ENCODE data around the gene KLHL9. TPM values are rescaled to one million over a fixed set of nuclear protein-coding genes. Genes with fewer than 3 reads are reported as not detected.

The KLHL9 gene
- total RNA-seq, 1 experiment from 2014 or later: 18.2 TPM

GRCh38 chr9:21383627-21384026 lies 48.4 kb upstream of the KLHL9 start:
- Histone ChIP-seq H3T11ph (ENCODE audit: low read length) (no peak overlapping the region), H4K5ac (ENCODE audit: insufficient read length, low read depth, low read length) (no peak overlapping the region), H4K8ac (replicated peaks; ENCODE audit: insufficient read length, low read depth, low read length) (no peak overlapping the region), H2AFZ (ENCODE audit: low read length) (no peak overlapping the region), H2AK5ac (ENCODE audit: insufficient read length, low read length) (no peak overlapping the region), H2BK5ac (ENCODE audit: insufficient read length, low read length) (no peak overlapping the region), H3K9ac (ENCODE audit: extremely low read depth, insufficient read length, low read length) (no peak overlapping the region), H3K79me2 (ENCODE audit: insufficient read depth, low read length) (no peaks in the 10 kb centered on the region), H4K20me1 (ENCODE audit: control insufficient read depth, insufficient read depth, insufficient read length) (no peaks in the 10 kb centered on the region), H3K23me2 (ENCODE audit: insufficient read length, low read depth, low read length, poor library complexity, severe bottlenecking) (no peaks in the 10 kb centered on the region), H3K23ac (ENCODE audit: insufficient read length, low read depth, low read length) (no peak overlapping the region), H2BK12ac (ENCODE audit: insufficient read length, low read depth, low read length) (no peak overlapping the region), H3K27ac (ENCODE audit: insufficient read length, low read depth, low read length) (no peak overlapping the region), H3K4ac (ENCODE audit: low read depth, low read length) (no peak overlapping the region), H3K79me1 (ENCODE audit: insufficient read depth, low read depth, low read length, poor library complexity, severe bottlenecking) (no peaks in the 10 kb centered on the region), H3K18ac (ENCODE audit: insufficient read length, low read depth, low read length) (no peak overlapping the region), H3K14ac (ENCODE audit: insufficient read depth, low read length) (no peak overlapping the region), H2BK20ac (ENCODE audit: low read depth, low read length, poor library complexity, severe bottlenecking) (no peak overlapping the region), H2BK120ac (ENCODE audit: low read depth, low read length, poor library complexity, severe bottlenecking) (no peak overlapping the region), H3K4me2 (ENCODE audit: insufficient read depth, insufficient read length, low read length) (no peak overlapping the region), H3K56ac (ENCODE audit: insufficient read length, low read depth, low read length) (no peak overlapping the region), H2BK15ac (ENCODE audit: low read depth, low read length) (no peak overlapping the region), H3K9me3 (ENCODE audit: control insufficient read depth, low read depth, low read length) (no peaks in the 10 kb centered on the region), H4K91ac (ENCODE audit: insufficient read length, low read depth, low read length) (no peak overlapping the region), H3K27me3 (ENCODE audit: insufficient read depth, low read length) (no peaks in the 10 kb centered on the region), H3K4me1 (ENCODE audit: insufficient read depth, low read length) (no peaks in the 10 kb centered on the region)
- WGBS (ENCODE audit: extremely low coverage, insufficient read length, low lambda C conversion rate): no CpG with 5 or more reads among the region's 4 CpGs
- DNase-seq: no peak
- no peaks in the 10 kb centered on the region; a peak in 1 of 5 replicates for H3K9me3 Mint-ChIP-seq
- no peaks in the 10 kb centered on the region for H3K36me3 Mint-ChIP-seq (ENCODE audit: insufficient read depth in 1 of 3, low read depth in 3 of 3)
- H3K27ac Mint-ChIP-seq: peak overlapping the region in 1 of 3 experiments; percentile 4; a peak in 1 of 7 replicates
- H3K4me1 Mint-ChIP-seq: peaks cover 9 to 13% of the 10 kb centered on the region in 2 experiments
- H3K27me3 Mint-ChIP-seq (ENCODE audit: low read depth): peaks cover 11% of the 10 kb centered on the region
- no peak for TF ChIP-seq CTCF (conservative IDR thresholded peaks at IDR 0.05)
- no peak overlapping the region for H3K4me3 Mint-ChIP-seq
